Measurements from ENCODE around the gene MYORG. TPM values are rescaled to one million over a fixed set of nuclear protein-coding genes. Genes with fewer than 3 reads are reported as not detected.
A peak's percentile ranks its signal among the peaks of the same experiment; 100 is the strongest.

Gene MYORG
- total RNA-seq, 1 experiment from 2014 or later = 5.6 TPM

GRCh38 chr9:34381323-34381722 is 4.6 kb upstream of the MYORG start:
- peaks cover 61% of the 10 kb centered on the region for H3K27me3 Mint-ChIP-seq (ENCODE audit: low read depth)
- H2AFZ ChIP-seq (ENCODE audit: low read length) = no peak overlapping the region

More at GRCh38 chr9:34381323-34381722, 4.6 kb upstream of the MYORG start:
- DNase-seq = peak; percentile 69
- Histone ChIP-seq H2BK120ac (ENCODE audit: low read depth, low read length, poor library complexity, severe bottlenecking) (no peak overlapping the region), H3K14ac (ENCODE audit: insufficient read depth, low read length) (peak overlapping the region; percentile 62), H3K9ac (ENCODE audit: extremely low read depth, insufficient read length, low read length) (no peak overlapping the region), H3K23me2 (ENCODE audit: insufficient read length, low read depth, low read length, poor library complexity, severe bottlenecking) (peaks cover 29% of the 10 kb centered on the region), H2BK5ac (ENCODE audit: insufficient read length, low read length) (no peak overlapping the region), H4K8ac (replicated peaks; ENCODE audit: insufficient read length, low read depth, low read length) (no peak overlapping the region), H2BK20ac (ENCODE audit: low read depth, low read length, poor library complexity, severe bottlenecking) (no peak overlapping the region), H3K23ac (ENCODE audit: insufficient read length, low read depth, low read length) (no peak overlapping the region), H3K9me3 (ENCODE audit: control insufficient read depth, low read depth, low read length) (no peaks in the 10 kb centered on the region), H3K18ac (ENCODE audit: insufficient read length, low read depth, low read length) (no peak overlapping the region), H2BK15ac (ENCODE audit: low read depth, low read length) (no peak overlapping the region), H3K79me1 (ENCODE audit: insufficient read depth, low read depth, low read length, poor library complexity, severe bottlenecking) (no peaks in the 10 kb centered on the region), H2BK12ac (ENCODE audit: insufficient read length, low read depth, low read length) (no peak overlapping the region), H3K27me3 (ENCODE audit: insufficient read depth, low read length) (peaks cover 2% of the 10 kb centered on the region; the same call in 1 of the 2 replicates), H4K20me1 (ENCODE audit: control insufficient read depth, insufficient read depth, insufficient read length) (no peaks in the 10 kb centered on the region), H3K4ac (ENCODE audit: low read depth, low read length) (no peak overlapping the region), H4K5ac (ENCODE audit: insufficient read length, low read depth, low read length) (no peak overlapping the region), H3K79me2 (ENCODE audit: insufficient read depth, low read length) (no peaks in the 10 kb centered on the region), H4K91ac (ENCODE audit: insufficient read length, low read depth, low read length) (no peak overlapping the region), H3K56ac (ENCODE audit: insufficient read length, low read depth, low read length) (no peak overlapping the region), H3T11ph (ENCODE audit: low read length) (no peak overlapping the region), H3K4me1 (ENCODE audit: insufficient read depth, low read length) (no peaks in the 10 kb centered on the region), H3K4me2 (ENCODE audit: insufficient read depth, insufficient read length, low read length) (peak overlapping the region; percentile 59), H3K27ac (ENCODE audit: insufficient read length, low read depth, low read length) (no peak overlapping the region), H2AK5ac (ENCODE audit: insufficient read length, low read length) (no peak overlapping the region)
- H3K36me3 Mint-ChIP-seq (ENCODE audit: insufficient read depth in 1 of 3, low read depth in 3 of 3) = no peaks in the 10 kb centered on the region; a peak in 1 of 7 replicates
- TF ChIP-seq, protein P1, sequence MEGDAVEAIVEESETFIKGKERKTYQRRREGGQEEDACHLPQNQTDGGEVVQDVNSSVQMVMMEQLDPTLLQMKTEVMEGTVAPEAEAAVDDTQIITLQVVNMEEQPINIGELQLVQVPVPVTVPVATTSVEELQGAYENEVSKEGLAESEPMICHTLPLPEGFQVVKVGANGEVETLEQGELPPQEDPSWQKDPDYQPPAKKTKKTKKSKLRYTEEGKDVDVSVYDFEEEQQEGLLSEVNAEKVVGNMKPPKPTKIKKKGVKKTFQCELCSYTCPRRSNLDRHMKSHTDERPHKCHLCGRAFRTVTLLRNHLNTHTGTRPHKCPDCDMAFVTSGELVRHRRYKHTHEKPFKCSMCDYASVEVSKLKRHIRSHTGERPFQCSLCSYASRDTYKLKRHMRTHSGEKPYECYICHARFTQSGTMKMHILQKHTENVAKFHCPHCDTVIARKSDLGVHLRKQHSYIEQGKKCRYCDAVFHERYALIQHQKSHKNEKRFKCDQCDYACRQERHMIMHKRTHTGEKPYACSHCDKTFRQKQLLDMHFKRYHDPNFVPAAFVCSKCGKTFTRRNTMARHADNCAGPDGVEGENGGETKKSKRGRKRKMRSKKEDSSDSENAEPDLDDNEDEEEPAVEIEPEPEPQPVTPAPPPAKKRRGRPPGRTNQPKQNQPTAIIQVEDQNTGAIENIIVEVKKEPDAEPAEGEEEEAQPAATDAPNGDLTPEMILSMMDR (conservative IDR thresholded peaks at IDR 0.05) = no peak
- no CpG with 5 or more reads among the region's 17 CpGs for WGBS (ENCODE audit: extremely low coverage, insufficient read length, low lambda C conversion rate)
- no peaks in the 10 kb centered on the region for H3K9me3 Mint-ChIP-seq
- H3K4me3 Mint-ChIP-seq = peak overlapping the region; percentile 83 to 95
- no peak overlapping the region for H3K27ac Mint-ChIP-seq
- H3K4me1 Mint-ChIP-seq = peaks cover 9 to 23% of the 10 kb centered on the region in 2 experiments

Measured in H9 (cell line).